Upper lobe of right lung (tissue), 1 donor: ENCODE data around the gene LIPA. TPM values are rescaled to one million over a fixed set of nuclear protein-coding genes. Genes with fewer than 3 reads are reported as not detected.

Source experiments
- ATAC-seq: fragments of 200-7000 bp; cut with Tn5 transposase; one replicate; pipeline ENCODE4 v1.9.1; 2020; ENCODE audit warnings: mild to moderate bottlenecking, moderate library complexity
- DNase-seq: peaks from one replicate; pipeline ENCODE4 v3.0.0-alpha.2; 2020
- H3K27ac ChIP-seq: fragments of 200-600 bp; one replicate; pipeline ENCODE4 v1.8.0; 2022
- H3K27me3 ChIP-seq: fragments of 200-600 bp; one replicate; pipeline ENCODE4 v1.8.0; 2022; ENCODE audit warnings: mild to moderate bottlenecking
- H3K36me3 ChIP-seq: fragments of 200-600 bp; one replicate; pipeline ENCODE4 v1.8.0; 2022
- H3K4me1 ChIP-seq: fragments of 200-600 bp; one replicate; pipeline ENCODE4 v1.8.0; 2022
- H3K4me3 ChIP-seq: fragments of 200-600 bp; one replicate; pipeline ENCODE4 v1.8.0; 2022; ENCODE audit warnings: mild to moderate bottlenecking
- H3K9me3 ChIP-seq: fragments of 200-600 bp; one replicate; pipeline ENCODE4 v1.8.0; 2022
- intact Hi-C: fragments of 100-400 bp; cut with DNase I; formaldehyde crosslinking; loops from one replicate; pipeline ENCODE4 v1.11.0; 2022
- total RNA-seq: library from RNA; stranded (reverse); fragmentation: NEBNext Ultra II Directional; extraction: Animal tissue kit (Norgen Biotek cat#: 25700); gene quantifications from one replicate; pipeline ENCODE4 v1.2.1, GENCODE V29; 2021
- TF ChIP-seq, protein P1 (sequence below): fragments of 200-600 bp; IDR thresholded peaks from one replicate; pipeline ENCODE4 v1.8.0; 2022; ENCODE audit warnings: antibody characterized with exemption
- donor health status: DM: no; HTN: yes; CAD: no; lungs with severe emphysema.

Gene LIPA
- total RNA-seq, 1 donor from 2014 or later = 194 TPM

- ATAC-seq = peak; percentile 8
- H3K27ac ChIP-seq = no peak overlapping the region
- H3K36me3 ChIP-seq = peaks cover 19% of the 10 kb centered on the region
Measured at GRCh38 chr10:89242345-89242684, 9.3 kb downstream of the LIPA start.

GRCh38 chr10:89241486-89242344, 9.9 kb downstream of the LIPA start:
- no peaks in the 10 kb centered on the region for H3K9me3 ChIP-seq
- DNase-seq = no peak
- intact Hi-C loops = no loop called here
- no peak overlapping the region for H3K27ac ChIP-seq
- TF ChIP-seq, protein P1, sequence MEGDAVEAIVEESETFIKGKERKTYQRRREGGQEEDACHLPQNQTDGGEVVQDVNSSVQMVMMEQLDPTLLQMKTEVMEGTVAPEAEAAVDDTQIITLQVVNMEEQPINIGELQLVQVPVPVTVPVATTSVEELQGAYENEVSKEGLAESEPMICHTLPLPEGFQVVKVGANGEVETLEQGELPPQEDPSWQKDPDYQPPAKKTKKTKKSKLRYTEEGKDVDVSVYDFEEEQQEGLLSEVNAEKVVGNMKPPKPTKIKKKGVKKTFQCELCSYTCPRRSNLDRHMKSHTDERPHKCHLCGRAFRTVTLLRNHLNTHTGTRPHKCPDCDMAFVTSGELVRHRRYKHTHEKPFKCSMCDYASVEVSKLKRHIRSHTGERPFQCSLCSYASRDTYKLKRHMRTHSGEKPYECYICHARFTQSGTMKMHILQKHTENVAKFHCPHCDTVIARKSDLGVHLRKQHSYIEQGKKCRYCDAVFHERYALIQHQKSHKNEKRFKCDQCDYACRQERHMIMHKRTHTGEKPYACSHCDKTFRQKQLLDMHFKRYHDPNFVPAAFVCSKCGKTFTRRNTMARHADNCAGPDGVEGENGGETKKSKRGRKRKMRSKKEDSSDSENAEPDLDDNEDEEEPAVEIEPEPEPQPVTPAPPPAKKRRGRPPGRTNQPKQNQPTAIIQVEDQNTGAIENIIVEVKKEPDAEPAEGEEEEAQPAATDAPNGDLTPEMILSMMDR = no peak
- no peaks in the 10 kb centered on the region for H3K27me3 ChIP-seq
- peaks cover 19% of the 10 kb centered on the region for H3K36me3 ChIP-seq
- peak; percentile 75 for ATAC-seq
- peaks cover 5% of the 10 kb centered on the region for H3K4me1 ChIP-seq
- no peak overlapping the region for H3K4me3 ChIP-seq

More at GRCh38 chr10:89242345-89242684, 9.3 kb downstream of the LIPA start:
- peaks cover 5% of the 10 kb centered on the region for H3K4me1 ChIP-seq
- no peak overlapping the region for H3K4me3 ChIP-seq
- TF ChIP-seq, protein P1 = no peak
- DNase-seq = no peak
- no peaks in the 10 kb centered on the region for H3K27me3 ChIP-seq
- no peaks in the 10 kb centered on the region for H3K9me3 ChIP-seq
- intact Hi-C loops = no loop called here

DNA sequence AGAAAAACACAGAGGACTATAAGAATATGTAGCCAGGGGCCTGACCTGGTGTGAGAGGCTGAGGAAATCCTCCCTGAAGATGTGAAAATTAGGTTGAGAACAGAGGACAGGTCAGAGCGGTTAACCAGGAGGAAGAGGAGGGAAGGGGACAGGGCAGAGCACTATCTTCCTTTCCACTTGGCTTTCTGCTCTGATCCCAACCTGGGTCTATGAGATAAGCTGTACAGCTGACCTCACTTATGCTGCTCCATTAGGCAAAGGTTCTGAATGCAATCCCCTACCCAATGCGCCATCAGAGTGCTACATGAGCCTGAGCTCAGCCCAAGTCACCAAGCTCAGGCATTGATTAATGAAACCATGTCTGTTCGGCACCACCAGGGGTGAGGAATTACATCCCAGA, 10.5 kb downstream of the LIPA start:
- intact Hi-C loops = no loop called here
- H3K27me3 ChIP-seq = no peaks in the 10 kb centered on the region
- DNase-seq (no peak), ATAC-seq (no peak)
- H3K36me3 ChIP-seq = peaks cover 19% of the 10 kb centered on the region
- TF ChIP-seq, protein P1 = no peak
- H3K4me3 ChIP-seq = no peak overlapping the region
- no peaks in the 10 kb centered on the region for H3K9me3 ChIP-seq
- no peak overlapping the region for H3K27ac ChIP-seq
- H3K4me1 ChIP-seq = peaks cover 5% of the 10 kb centered on the region

DNA sequence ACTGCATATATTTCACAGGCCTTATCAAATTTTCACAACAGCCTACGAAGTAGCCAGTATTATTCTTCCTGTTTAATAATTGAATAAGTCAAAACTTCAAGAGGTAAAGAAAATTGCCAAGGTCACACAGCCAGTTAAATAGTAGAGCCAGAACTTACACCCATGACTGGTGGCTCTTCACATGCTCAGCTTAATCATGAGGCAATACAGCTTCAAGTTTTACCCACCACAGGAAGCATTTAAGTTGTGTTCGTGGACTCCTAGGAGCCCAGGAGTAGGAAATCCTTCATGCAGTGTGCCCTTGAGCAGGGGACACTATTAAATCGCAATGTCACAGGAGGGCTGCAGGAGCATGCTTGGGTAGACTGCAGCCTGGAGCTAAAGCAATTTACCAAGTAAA, 11.1 kb downstream of the LIPA start:
- intact Hi-C loops = no loop called here
- H3K36me3 ChIP-seq = peaks cover 19% of the 10 kb centered on the region
- ATAC-seq (no peak), DNase-seq (no peak)
- H3K27ac ChIP-seq = no peak overlapping the region
- H3K9me3 ChIP-seq = no peaks in the 10 kb centered on the region
- H3K27me3 ChIP-seq = no peaks in the 10 kb centered on the region
- TF ChIP-seq, protein P1 = no peak
- H3K4me1 ChIP-seq = peaks cover 5% of the 10 kb centered on the region
- no peak overlapping the region for H3K4me3 ChIP-seq

GRCh38 chr10:89238956-89239644, 12.5 kb downstream of the LIPA start:
- Histone ChIP-seq H3K36me3 (peaks cover 21% of the 10 kb centered on the region), H3K9me3 (no peaks in the 10 kb centered on the region), H3K27me3 (no peaks in the 10 kb centered on the region), H3K4me3 (no peak overlapping the region), H3K27ac (no peak overlapping the region), H3K4me1 (peaks cover 5% of the 10 kb centered on the region)
- ATAC-seq (no peak), DNase-seq (no peak)
- intact Hi-C loops = no loop called here
- TF ChIP-seq, protein P1 = no peak
